Transverse colon (tissue), 4 donors: Measurements from ENCODE around the gene MYOM1. TPM values are rescaled to one million over a fixed set of nuclear protein-coding genes. Genes with fewer than 3 reads are reported as not detected.
A peak's percentile ranks its signal among the peaks of the same experiment; 100 is the strongest.

Source experiments
- DNase-seq: peaks from one replicate; pipeline ENCODE4 v3.0.0-alpha.2; 2019
- H3K27ac ChIP-seq, 4 donors: fragments of 200-600 bp; sonication (generic); 2 replicates each; pipeline ENCODE4 v1.5.1; 2016 to 2018; ENCODE audit warnings: inconsistent platforms in 4 of 4
- H3K27me3 ChIP-seq: fragments of 200-600 bp; sonication (generic); 2 replicates; pipeline ENCODE4 v1.5.1; 2017; ENCODE audit warnings: inconsistent platforms
- H3K36me3 ChIP-seq, 4 donors: fragments of 200-600 bp; sonication (generic); 2 replicates each; pipeline ENCODE4 v1.5.1; 2017 to 2019; ENCODE audit warnings: inconsistent platforms in 4 of 4
- H3K4me1 ChIP-seq, 4 donors: fragments of 200-600 bp; sonication (generic); 2 replicates each; pipeline ENCODE4 v1.5.1; 2017 to 2020; ENCODE audit warnings: inconsistent platforms in 4 of 4
- H3K4me3 ChIP-seq, 4 donors: fragments of 200-600 bp; sonication (generic); 1 replicate in 1 of 4; 2 replicates in 3 of 4; pipeline versions ENCODE4 v1.5.1 to v1.6.1; 2017 to 2019; ENCODE audit warnings: inconsistent platforms in 4 of 4
- H3K9me3 ChIP-seq, 2 donors: fragments of 200-600 bp; sonication (generic); 2 replicates each; pipeline ENCODE4 v1.5.1; 2017 to 2019; ENCODE audit warnings: inconsistent platforms in 2 of 2
- EP300 ChIP-seq: sonication (generic); formaldehyde crosslinking; IDR thresholded peaks from one replicate; pipeline ENCODE4 v1.6.1; 2017; ENCODE audit warnings: antibody characterized with exemption, low read depth
- POLR2A ChIP-seq: fragments of 450-650 bp; IDR thresholded peaks from one replicate; pipeline ENCODE4 v1.6.1; 2016; ENCODE audit warnings: antibody characterized with exemption, mild to moderate bottlenecking, moderate library complexity
- POLR2AphosphoS5 ChIP-seq, 3 donors: sonication (generic); formaldehyde crosslinking; IDR thresholded peaks; one replicate each; pipeline ENCODE4 v1.6.1; 2016; ENCODE audit warnings: antibody characterized with exemption in 3 of 3
- WGBS, 2 donors: methylation state at CpG; one replicate each; pipeline ENCODE4 v1.1.5; 2018; ENCODE audit warnings: low coverage in 1 of 2; 5-methylcytosine and 5-hydroxymethylcytosine counted together
- in situ Hi-C, 4 donors: fragments of 200-750 bp; cut with MboI; loops; one replicate each; pipeline versions ENCODE4 v1.15.0 to v1.15.1; 2017; ENCODE audit warnings: low sequenced_read_pairs in 3 of 4, low pct_ligation_motif_present in 1 of 4, low pct_unique_long_range_greater_than_20kb in 1 of 4
- intact Hi-C: fragments of 100-400 bp; cut with DNase I; formaldehyde crosslinking; loops from one replicate; pipeline ENCODE4 v1.15.1; 2023; ENCODE audit warnings: low total_unique reads
- total RNA-seq, 4 donors: library from RNA; depleted of rRNA; stranded (reverse); fragments of >200 nt; gene quantifications; one replicate each; pipeline ENCODE4 v1.1.0, GENCODE V29; 2016
- TF ChIP-seq, protein P1 (sequence below), 5 experiments: fragments of 200-600 bp in 3 of 5; fragments of 450-650 bp in 2 of 5; sonication (generic) in 3 of 5; IDR thresholded peaks; 1 replicate in 2 of 5; 2 replicates in 3 of 5; pipeline ENCODE4 v1.5.1; 2016 to 2017; ENCODE audit warnings: antibody characterized with exemption in 5 of 5, inconsistent platforms in 3 of 5, mild to moderate bottlenecking in 2 of 5, moderate library complexity in 1 of 5

The MYOM1 gene
- total RNA-seq, 4 donors from 2014 or later = 6.0 to 30.4 (median 7.7) TPM

DNA sequence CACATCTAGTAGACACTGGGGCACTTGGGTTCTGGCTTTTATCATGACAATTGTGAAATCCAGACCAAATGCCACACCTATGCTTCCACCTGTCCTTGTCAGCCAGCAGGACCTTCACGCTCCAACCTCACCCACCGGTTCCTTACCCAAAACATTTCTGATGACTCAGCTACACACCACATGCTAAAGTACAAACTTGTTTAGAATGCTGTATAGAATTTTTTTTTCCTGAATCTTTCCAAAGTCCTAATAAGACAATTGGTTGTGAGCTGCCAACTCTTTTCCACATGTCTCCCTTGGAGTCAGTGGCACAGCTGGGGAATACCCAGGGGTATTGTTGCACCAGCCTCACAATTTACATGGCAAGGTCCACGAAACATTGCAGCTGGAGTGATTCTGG, 131.3 kb downstream of the MYOM1 start:
- in situ Hi-C loops = no loop called here
- no peaks in the 10 kb centered on the region for H3K36me3 ChIP-seq

DNA sequence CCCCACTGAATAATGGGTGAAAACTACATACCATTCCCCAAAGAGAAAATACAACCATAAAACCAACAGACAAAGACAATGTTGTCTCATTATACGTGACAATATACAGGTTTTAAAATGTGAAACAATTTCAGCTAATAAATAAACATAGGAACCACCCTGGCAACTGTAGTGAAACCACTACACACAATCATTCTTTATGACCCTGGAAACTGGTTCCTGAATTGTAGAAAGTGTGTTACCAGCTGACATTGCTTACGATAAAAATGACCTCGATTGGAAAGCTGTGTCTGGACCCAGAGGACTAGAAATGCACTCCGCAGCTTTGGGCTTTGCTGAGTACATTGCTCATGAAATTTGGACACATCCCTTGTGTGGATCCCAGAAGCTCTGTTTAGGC, 132.9 kb downstream of the MYOM1 start:
- no peak for DNase-seq
- Histone ChIP-seq H3K27ac (peak overlapping the region in 1 of 4 donors; percentile 53), H3K4me3 (no peak overlapping the region)

More for the DNA sequence above, 131.3 kb downstream of the MYOM1 start:
- TF ChIP-seq POLR2AphosphoS5 (IDR thresholded peaks at IDR 0.05) (no peak), POLR2A (no peak), EP300 (no peak)
- TF ChIP-seq, protein P1, sequence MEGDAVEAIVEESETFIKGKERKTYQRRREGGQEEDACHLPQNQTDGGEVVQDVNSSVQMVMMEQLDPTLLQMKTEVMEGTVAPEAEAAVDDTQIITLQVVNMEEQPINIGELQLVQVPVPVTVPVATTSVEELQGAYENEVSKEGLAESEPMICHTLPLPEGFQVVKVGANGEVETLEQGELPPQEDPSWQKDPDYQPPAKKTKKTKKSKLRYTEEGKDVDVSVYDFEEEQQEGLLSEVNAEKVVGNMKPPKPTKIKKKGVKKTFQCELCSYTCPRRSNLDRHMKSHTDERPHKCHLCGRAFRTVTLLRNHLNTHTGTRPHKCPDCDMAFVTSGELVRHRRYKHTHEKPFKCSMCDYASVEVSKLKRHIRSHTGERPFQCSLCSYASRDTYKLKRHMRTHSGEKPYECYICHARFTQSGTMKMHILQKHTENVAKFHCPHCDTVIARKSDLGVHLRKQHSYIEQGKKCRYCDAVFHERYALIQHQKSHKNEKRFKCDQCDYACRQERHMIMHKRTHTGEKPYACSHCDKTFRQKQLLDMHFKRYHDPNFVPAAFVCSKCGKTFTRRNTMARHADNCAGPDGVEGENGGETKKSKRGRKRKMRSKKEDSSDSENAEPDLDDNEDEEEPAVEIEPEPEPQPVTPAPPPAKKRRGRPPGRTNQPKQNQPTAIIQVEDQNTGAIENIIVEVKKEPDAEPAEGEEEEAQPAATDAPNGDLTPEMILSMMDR (IDR thresholded peaks at IDR 0.05) = no peak
- DNase-seq = no peak
- no peak overlapping the region for H3K4me3 ChIP-seq
- H3K9me3 ChIP-seq = no peaks in the 10 kb centered on the region
- intact Hi-C loops = no loop called here
- no peak overlapping the region for H3K27ac ChIP-seq
- 50 to 65% methylated on average over 3 of the region's 3 CpGs for WGBS, 2 donors
- no peaks in the 10 kb centered on the region for H3K27me3 ChIP-seq
- peaks cover under 1 to 22% (median 9%) of the 10 kb centered on the region in 4 donors for H3K4me1 ChIP-seq

DNA sequence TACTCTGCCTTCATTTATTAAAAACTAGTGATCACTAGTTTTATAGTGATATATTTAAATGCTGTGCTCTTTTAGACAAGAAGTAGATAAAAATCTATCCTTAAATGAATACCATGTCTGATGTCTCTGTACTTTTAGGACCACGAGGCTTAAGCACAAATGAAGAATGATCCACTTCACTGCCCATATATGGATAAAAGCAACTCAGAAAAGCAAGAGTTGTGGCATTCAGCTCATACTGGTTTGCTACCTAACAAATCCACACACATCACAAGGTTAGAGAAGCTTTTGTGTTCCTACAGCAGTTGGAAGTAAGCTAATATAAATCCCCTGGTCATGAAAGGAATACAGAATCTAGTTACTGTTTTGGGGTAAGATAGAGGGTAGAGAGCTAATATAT, 134.2 kb downstream of the MYOM1 start:
- TF ChIP-seq, protein P1 (IDR thresholded peaks at IDR 0.05) = no peak
- TF ChIP-seq POLR2A (no peak), POLR2AphosphoS5 (IDR thresholded peaks at IDR 0.05) (no peak), EP300 (no peak)

More for the DNA sequence above, 132.9 kb downstream of the MYOM1 start:
- H3K9me3 ChIP-seq = no peaks in the 10 kb centered on the region
- peaks cover 0 to 17% (median 7%) of the 10 kb centered on the region in 4 donors for H3K4me1 ChIP-seq
- no peaks in the 10 kb centered on the region for H3K27me3 ChIP-seq
- no peak for TF ChIP-seq POLR2A
- TF ChIP-seq, protein P1 (IDR thresholded peaks at IDR 0.05) = no peak
- TF ChIP-seq POLR2AphosphoS5 (IDR thresholded peaks at IDR 0.05) = no peak
- TF ChIP-seq EP300 = no peak
- intact Hi-C loops = no loop called here
- whole genome bisulfite sequencing, 2 donors = 25 to 29% methylated on average over 4 of the region's 4 CpGs
- in situ Hi-C loops = no loop called here
- H3K36me3 ChIP-seq = no peaks in the 10 kb centered on the region

DNA sequence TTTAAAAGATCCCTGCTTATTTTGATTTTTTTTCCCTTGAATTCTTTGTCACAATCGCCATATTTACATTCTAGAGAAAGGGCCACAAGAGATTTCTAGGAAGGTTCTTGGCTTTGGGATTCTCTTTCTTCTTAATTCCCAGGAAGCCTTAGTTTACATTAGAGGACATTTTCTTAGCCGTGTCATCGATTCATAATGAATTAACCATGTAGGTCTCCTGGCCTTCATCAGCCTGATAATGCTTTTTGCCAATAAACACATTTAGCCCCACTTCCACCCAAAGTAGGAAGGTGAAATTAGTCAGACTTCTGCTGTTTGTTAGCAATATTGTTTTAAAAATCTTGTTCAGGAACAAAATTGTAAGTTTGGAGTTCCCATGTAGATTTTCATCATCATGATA, 135.6 kb downstream of the MYOM1 start:
- Histone ChIP-seq H3K27me3 (no peaks in the 10 kb centered on the region), H3K9me3 (no peaks in the 10 kb centered on the region), H3K36me3 (no peaks in the 10 kb centered on the region), H3K4me1 (peaks cover 0 to 14% (median 5%) of the 10 kb centered on the region in 4 donors), H3K27ac (no peak overlapping the region), H3K4me3 (no peak overlapping the region)
- in situ Hi-C loops (no loop called here), intact Hi-C loops (no loop called here)
- no peak for DNase-seq
- 75 to 79% methylated on average over 3 of the region's 3 CpGs for WGBS, 2 donors
- TF ChIP-seq, protein P1 (IDR thresholded peaks at IDR 0.05) = no peak
- no peak for TF ChIP-seq POLR2A
- no peak for TF ChIP-seq POLR2AphosphoS5 (IDR thresholded peaks at IDR 0.05)
- TF ChIP-seq EP300 = no peak

More for the DNA sequence above, 134.2 kb downstream of the MYOM1 start:
- H3K4me3 ChIP-seq = no peak overlapping the region
- peaks cover 0 to 17% (median 7%) of the 10 kb centered on the region in 4 donors for H3K4me1 ChIP-seq
- no peak for DNase-seq
- H3K27me3 ChIP-seq = no peaks in the 10 kb centered on the region
- 64 to 81% methylated on average over 1 of the region's 1 CpG for WGBS, 2 donors
- no peak overlapping the region for H3K27ac ChIP-seq
- intact Hi-C loops = no loop called here
- in situ Hi-C loops = no loop called here
- no peaks in the 10 kb centered on the region for H3K9me3 ChIP-seq
- no peaks in the 10 kb centered on the region for H3K36me3 ChIP-seq
